SKM-1 treated with dmso at 0.1 percent for 144 hours (cell line): ENCODE measurements around the gene PCNX2.

ENCODE experiments used
- DNase-seq: peaks from one replicate; lab custom pipeline; 2025; ENCODE audit not compliant: unreplicated experiment; lab: John Stamatoyannopoulos, UW

Gene PCNX2, protein sequence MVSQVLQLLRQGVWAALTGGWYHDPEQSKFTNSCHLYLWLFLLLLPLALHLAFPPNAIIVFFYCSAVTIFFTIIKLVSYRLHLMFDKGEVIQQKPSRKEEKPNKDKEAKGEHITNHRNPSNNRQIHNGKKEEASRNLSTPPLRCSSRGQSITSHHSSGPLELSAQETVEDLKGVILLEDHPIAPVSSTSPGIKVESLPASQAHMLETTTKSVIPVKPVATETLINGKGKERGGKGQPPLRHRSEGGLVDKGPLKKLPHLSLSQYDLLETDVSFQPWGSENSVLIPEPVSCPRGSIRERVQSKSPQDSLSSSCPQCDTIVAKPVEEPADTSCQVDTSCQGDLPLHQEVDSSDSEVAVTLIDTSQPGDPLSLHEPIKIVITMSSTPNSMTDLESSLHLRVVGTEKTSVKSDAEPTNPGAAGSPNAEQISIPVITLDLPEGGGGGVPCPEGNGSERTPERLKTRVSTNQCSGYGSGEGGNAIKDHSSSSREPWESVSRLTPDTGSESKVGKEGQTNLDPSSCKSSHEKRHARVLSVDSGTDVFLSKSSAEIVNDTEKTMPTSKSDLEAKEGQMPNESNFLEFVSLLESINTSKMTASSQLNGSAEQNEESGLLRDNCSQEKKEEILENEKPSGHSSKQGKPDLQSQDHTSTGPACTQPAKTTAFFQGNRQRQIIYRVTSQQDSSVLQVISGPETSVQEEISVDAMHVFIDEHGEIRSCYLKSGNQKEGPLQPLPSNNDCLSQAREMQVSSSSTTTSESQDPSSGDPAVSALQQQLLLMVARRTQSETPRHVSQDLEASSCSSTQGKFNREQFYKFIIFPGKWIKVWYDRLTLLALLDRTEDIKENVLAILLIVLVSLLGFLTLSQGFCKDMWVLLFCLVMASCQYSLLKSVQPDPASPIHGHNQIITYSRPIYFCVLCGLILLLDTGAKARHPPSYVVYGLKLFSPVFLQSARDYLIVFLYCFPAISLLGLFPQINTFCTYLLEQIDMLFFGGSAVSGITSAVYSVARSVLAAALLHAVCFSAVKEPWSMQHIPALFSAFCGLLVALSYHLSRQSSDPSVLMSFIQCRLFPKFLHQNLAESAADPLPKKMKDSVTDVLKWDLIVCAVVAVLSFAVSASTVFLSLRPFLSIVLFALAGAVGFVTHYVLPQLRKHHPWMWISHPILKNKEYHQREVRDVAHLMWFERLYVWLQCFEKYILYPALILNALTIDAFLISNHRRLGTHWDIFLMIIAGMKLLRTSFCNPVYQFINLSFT (N-terminal part only)

DNA sequence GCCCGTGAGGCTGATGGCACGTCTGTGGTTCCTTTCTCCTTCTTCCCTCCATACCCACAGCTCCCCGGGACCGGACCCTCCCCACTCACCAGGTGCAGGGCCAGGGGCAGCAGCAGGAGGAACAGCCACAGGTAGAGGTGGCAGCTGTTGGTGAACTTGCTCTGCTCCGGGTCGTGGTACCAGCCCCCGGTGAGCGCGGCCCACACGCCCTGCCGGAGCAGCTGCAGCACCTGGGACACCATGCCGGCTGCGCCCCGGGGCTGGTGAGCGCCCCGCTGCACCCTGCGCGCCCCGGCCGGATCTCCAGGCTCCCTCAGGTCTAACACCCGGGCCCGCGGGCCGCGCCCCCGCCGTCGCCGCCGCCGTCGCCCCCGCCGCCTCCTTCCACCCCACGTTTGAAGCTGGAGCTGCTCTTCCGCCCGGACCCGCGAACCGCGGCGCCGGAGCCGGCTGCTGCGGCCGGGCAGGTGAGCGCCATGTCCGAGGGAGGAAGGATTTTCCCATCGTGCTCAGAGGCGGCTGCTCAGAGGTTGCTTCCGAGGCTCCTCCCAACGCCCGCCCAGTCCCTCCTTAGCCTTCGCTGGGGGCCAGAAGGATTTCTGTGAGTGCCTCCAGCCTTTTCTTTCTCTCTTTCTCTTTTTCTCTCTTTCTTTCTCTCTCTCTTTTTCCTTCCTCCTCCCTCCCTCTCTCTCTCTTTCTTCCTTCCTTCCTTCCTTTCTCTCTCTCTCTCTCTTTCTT, at the start of gene PCNX2:
Gene PCNX2, minus strand, starts transcription at position 489 of the 738 bp plus-strand sequence. Its CDS starts 247 bp downstream, at position 242.
- peak; percentile 68 for DNase-seq

- DNase-seq = no peak
These were observed 47.7 kb upstream of the PCNX2 start for GRCh38 chr1:233343262-233343661.

GRCh38 chr1:233342086-233342485, 46.6 kb upstream of the PCNX2 start:
- no peak for DNase-seq

DNA sequence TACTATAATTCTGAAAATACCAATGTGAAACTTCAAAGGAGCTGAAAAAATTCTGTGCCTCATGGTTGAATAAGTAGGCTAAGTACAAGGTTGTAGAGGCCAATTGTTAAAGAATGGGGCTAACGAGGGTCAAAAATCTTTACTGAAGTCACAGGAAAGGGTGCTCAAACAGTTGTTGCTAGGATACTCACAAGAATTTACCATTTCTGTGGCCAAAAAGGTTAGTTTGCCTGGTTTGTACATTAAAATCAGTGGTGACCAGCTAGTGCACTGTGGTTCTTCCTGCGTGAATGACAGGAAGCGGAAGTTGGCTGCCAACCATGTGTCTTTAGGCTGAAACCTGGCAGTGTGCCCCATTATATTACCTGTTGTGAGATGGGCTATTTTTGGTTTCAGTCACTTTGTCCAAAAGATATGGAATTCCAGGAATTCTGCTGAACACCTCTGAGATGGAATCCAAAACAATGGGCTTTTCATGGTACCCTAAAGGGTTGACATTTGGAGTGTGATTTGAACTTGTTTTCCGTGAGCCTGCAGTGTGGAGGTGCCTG, 45.5 kb upstream of the PCNX2 start:
- DNase-seq = no peak

DNA sequence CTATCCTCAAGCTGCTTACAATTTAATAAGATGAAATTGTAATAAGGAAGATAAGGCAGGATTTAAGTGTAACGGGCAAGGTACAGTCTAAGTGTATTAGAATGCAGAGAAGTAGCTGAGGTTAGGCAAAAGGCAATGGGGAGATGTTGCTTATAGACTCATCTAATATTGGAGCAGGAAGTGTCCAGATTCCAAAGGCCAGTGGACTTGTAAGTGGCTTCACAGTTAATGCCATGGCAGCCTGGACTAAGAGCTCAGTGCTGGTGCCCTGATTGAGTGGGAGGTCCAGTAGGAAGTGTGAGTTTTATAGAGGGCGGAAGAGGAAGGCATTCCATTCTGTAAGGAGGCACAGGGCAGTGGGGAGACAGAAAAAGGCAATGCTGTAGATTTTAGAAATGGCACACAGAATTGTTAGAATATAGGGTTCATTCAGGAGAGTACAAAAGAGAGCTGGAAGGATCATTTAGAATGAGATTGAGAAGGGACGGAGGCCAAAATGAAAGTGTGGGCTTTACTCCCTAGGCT, 44.6 kb upstream of the PCNX2 start:
- DNase-seq = no peak

DNA sequence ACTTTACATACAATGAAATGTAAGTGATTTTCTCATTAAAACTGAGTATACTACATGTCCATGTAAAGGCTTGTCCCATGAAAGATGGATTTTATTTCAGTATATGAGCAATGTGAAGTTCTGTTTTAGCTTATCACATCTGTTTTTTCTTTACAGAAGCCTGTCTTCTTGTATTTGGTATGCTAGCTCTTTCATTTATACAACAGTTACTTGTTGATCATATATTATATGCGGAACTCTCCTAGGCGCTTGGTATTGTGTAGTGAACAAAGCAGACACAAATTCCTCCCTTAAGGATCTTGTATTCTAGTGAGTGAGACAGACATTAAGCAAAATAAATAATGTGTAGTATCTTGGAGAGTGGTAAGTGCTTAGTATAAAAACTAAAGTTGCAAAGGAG, 42.6 kb upstream of the PCNX2 start:
- DNase-seq = no peak

DNA sequence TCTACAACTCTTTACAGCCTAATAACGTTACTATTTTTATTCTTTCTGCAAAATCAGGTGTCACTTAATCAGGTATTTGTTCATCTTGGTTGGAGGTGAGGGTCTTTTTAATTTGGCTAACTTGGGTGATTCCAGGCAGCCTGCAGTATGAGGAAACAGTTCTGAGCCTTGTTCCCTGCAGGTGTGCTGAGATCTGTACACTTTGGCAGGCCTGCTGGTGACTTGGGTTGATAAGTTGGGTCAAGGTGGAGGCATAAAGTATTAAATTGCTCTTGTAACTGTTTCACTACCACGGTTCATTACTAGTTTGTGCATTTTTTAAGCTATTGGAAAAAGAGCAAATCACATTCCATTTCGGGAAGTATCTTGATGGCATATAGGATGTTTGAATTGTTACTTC, 42.0 kb upstream of the PCNX2 start:
- no peak for DNase-seq

- no peak for DNase-seq
These were observed 41.3 kb upstream of the PCNX2 start for GRCh38 chr1:233336554-233337456.

GRCh38 chr1:233334092-233334491, 38.6 kb upstream of the PCNX2 start:
- DNase-seq = no peak

DNA sequence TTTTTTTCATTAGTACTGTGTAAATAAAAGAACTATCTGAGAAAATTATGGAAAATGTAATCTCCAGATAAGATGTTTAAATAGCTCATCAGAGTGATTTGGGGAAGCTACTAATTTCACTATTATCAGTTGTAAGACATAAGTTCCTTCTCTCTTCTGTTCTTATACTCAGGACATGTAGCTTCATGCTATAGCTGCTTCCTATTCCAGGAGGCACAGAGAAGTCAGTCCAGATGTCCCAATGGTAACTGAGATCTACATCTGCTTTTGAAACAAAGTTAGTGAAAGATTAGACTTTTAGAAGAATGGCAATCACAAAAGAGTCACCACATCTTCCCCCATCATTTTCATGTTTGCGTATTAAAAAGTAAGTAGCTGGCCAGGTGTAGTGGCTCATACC, 37.6 kb upstream of the PCNX2 start:
- peak; percentile 45 for DNase-seq

DNA sequence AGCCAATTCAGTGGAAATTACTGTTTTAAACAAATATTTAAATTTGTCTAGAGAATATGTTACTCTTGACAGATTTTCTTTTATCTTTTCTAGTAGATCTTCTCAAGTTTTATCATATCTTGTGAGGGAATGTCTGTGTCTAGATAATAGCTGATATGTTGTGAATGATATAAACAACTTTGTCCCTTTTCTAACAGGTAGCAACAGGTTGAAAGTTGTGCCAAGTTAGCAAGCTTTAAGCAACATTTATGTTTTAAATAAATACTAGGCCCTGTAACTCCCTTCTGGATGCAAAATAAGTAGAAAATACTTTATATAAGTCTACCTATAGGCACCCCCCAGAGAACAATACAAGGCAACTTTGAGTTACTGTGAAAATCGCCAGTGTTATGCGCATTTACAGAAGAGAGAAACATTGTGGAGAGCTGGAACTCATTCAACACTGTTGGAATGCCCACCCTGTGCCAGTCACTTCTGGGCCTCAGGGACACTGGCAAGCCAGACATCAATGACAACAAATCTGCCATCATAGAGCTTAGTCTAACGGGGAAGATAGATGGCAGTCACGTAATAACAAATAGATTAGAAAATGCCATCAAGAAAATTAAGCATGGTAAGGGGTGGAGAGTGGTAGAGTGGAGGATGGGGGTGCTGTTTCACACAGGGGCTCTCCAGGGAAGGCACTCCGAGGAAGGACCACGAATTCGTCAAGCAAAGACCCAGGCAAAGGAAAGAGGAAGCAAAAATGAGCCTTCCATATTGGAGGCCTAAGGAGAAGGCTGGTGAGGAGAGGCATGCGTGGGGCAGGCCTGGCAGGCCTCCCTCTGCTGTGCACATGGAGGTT, 36.4 kb upstream of the PCNX2 start:
- no peak for DNase-seq

GRCh38 chr1:233328142-233328921, 32.8 kb upstream of the PCNX2 start:
- no peak for DNase-seq

DNA sequence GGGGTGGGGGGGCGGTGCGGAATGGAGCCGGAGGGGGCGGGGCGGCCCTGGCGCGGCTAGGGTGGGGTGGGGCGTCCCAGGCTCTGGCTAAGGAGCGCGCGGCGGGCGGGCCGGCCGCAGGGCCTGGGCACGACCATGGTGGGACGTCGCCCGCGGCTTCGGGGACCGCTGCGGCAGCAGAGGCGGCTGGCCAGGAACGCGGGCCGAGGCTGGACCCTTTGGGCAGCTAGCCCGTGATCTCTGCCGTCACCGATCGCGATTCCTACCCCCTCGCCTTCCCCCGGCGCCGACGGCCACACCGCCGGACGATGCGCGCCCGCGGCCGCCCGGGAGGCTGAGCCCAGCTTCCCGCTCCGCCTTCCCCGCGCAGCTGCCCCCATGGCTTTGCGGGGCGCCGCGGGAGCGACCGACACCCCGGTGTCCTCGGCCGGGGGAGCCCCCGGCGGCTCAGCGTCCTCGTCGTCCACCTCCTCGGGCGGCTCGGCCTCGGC, 32.2 kb upstream of the PCNX2 start, which contains the start of gene MAP3K21:
Gene MAP3K21, plus strand, starts transcription at position 74 of the 491 bp plus-strand sequence. Its CDS starts 305 bp downstream, at position 379.
- DNase-seq = no peak

DNA sequence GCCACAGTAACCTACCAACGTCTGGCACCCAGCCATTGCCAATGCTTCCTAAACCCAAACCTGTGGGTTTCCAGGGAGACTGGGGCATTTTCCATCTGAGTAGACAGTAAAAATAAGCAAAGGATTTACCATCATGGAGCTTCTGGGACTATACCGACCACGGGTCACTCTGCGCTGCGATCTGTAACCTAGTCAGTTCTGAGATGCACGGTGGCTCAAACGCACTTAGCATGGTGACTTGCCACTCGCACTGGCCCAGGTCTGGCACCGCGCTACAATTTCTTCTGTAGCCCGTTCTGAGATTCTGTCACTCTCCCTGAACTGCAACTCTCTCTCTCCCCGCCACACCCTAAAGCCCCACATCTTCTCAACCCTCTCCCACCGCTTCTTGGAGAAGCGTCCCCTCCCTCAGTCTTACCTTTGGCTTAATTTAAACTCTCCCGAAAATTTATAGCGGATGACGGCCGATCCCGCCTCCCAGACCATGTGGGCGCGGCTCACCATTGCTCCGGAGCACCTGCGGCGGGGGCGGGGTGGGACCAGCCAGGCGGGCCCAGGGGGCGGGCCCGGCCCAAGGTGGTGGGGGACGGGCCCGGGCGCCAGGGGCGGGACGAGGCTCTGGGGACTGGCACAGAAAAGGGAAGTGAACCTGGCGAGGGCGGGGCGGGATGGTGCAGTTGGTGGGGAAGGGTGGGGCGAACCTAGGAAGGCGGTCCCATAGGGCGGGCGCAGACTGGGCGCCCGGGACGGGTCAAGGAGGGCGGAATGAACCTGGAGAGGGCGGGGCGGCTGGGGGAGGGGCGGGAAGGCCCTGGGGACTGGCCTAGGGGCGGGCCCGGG, 31.5 kb upstream of the PCNX2 start:
- DNase-seq = peak; percentile 97

GRCh38 chr1:233326319-233326718, 30.8 kb upstream of the PCNX2 start:
- no peak for DNase-seq

- DNase-seq = no peak
These were observed 28.2 kb upstream of the PCNX2 start for GRCh38 chr1:233323718-233324117.
